GM19468 (cell line): ENCODE measurements around the gene NOL4L.
"Not testable (repeated sequence)": the region's sequence is repeated elsewhere in the genome, so short reads cannot be mapped to it uniquely, and the experiment has no call there.

ENCODE experiments used
- ATAC-seq: cut with Tn5 transposase; IDR thresholded peaks from one replicate; pipeline ENCODE4 v1.9.1; 2021; ENCODE audit warnings: mild to moderate bottlenecking, moderate library complexity, moderate number of reproducible peaks; ENCODE audit not compliant: unreplicated experiment; ENCODE audit errors: extremely low read depth

Gene NOL4L

GRCh38 chr20:32494483-32495216 is 90.5 kb downstream of the NOL4L start:
- ATAC-seq, result no peak

DNA sequence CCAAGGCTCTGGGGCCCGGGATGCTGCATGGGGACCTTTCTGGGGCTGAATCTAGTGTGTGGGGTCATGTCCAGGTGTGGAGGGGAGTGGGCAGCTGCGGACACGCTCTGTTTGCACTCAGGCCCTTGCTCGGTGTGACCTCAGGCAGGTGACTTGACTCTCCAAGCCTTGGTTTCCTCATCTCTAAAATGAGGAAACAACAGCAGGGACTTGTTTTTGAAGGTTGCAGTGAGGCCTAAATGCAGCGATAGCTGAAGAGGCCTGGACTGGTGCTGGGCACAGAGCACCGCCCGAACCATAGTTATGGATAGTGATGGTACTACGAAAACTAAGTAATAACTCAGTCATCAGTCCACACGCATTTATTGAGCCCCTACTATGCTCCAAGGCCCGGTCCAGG is 91.8 kb downstream of the NOL4L start:
- ATAC-seq, result no peak

DNA sequence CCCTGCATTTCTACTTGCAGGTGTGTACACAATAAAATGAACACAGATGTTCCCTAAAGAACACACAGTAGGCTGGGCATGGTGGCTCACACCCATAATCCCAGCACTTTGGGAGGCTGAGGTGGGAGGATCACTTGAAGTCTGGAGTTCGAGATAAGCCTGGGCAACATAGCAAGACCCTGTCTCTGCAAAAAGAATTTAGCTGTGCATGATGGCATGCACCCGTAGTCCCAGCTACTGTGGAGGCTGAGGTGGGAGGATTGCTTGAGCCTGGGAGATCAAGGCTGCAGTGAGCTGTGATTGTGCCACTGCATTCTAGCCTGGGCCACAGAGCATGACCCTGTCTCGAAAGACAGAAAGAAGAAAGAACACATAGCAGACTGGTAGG is 93.4 kb downstream of the NOL4L start:
- ATAC-seq, result not testable (repeated sequence)

- ATAC-seq, result no peak
These were observed 94.0 kb downstream of the NOL4L start for GRCh38 chr20:32490942-32491763.

DNA sequence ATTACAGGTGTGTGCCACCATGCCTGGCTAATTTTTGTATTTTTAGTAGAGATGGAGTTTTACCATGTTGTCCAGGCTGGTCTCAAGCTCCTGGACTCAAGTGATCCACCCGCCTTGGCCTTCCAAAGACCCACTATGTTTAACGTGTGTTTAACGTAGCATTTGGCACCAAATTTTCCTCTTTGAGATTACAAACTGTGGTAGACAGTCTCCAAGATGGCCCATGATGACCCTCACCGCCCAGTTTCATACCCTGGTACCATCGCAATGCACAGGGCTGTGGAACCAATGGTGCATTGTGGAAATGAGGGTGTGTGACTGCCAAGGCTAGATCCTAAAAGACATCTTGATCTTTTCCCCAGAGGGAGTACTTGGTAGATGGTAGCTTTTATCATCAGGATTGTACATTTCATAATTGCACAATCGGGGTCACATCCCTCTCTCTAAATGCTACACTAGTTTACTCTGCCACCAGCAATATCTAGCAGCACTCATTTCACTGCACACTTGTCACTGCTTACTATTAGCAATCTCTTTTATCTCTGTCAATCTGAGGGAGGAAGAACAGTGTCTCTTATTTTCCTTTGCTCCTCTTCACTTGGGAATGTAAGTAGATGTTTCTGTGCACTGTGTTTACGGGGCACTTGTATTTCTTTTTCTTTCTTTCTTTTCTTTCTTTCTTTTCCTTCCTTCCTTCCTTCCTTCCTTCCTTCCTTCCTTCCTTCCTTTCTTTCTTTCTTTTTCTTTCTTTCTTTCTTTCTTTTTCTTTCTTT is 96.9 kb downstream of the NOL4L start:
- no peak for ATAC-seq

GRCh38 chr20:32487381-32487780 is 97.8 kb downstream of the NOL4L start:
- no peak for ATAC-seq

- ATAC-seq, result no peak
These were observed 99.2 kb downstream of the NOL4L start for GRCh38 chr20:32485770-32486478.

- no peak for ATAC-seq
These were observed 100.0 kb downstream of the NOL4L start for GRCh38 chr20:32484958-32485769.

GRCh38 chr20:32484225-32484957 is 100.7 kb downstream of the NOL4L start:
- no peak for ATAC-seq

DNA sequence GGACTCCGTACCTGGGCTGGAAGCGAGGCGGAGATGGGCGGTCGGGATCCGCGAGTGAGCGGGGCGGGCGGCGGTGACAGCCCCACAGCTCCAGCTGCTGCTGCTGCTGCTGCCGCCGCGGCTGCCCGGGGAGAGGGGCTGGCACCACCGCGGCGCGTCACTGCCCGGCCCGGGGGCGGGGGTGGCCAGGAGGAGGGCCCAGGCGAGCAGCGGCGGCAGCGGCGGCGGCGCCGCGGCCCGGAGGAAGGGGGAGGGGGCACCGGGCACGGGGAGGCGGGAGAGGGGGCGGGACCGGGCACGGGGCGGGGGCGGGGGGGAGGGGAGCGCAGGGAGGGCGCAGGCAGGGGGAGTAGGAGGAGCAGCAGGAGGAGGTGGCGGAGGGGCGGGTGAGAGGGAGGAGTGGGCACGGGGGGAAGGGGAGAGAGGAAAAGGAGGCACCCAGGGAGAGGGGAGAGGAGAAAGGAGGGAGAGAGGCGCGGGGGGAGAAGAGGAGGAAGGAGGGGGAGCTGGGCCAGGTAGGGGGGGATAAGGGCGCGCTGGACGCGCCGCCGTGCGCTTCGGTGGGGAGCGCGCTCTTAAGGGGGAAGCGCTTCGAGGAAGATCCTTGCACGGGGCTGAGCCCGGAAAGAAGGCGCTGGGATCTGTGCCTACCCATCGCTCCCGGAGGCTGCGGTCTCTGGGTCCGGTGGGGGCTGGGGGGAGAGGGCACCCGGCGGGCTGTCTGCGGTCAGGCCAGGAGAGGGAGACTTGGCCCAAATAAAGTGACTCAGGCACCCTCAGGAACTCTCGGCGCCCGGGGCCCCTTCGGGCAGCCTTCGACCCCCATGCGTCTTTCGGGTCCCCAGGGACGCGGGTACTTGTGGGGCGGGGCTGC is 101.5 kb downstream of the NOL4L start:
- ATAC-seq, result no peak

- ATAC-seq, result no peak
These were observed 102.5 kb downstream of the NOL4L start for GRCh38 chr20:32482442-32483261.

GRCh38 chr20:32482143-32482441 is 103.0 kb downstream of the NOL4L start:
- no peak for ATAC-seq

DNA sequence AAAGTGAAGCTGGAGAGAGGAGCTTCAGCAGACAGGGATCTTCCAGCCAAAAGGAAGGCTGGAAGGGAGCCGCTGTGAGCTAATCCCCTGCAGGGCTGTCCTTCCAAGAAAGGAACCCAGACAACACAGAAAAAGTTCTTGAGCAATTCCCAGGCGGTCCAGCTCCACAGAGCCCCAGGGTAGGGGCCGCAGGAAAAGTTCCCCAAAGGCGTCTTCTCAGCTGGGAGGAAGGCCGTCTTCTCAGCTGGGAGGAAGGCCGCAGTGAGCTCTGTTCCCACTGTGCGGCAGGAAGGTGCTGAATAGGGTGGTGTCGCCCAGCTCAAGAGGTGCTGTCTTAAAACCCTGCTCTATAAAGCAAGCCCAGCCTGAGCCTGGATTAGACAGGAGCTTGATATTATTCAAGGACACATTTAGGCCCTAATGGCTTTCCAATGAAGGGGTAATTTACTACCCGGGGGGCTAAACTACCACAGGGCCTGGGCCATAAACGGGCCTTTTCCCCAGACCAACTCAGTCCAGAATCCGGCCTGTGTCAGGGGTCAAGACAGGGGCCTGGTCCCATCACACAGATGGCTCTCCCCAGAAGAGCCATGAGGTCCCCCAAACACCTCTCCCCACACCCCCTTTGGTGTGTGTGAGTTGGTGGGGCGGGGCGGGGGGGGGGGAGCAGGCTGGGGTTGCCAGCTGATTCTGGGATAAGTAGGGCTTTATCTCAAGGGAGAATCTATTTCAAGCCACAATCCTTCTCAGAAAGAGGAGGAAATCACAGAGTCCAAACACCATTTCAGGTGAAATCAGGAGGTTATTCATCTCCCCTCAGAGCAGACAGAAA is 103.6 kb downstream of the NOL4L start:
- no peak for ATAC-seq

DNA sequence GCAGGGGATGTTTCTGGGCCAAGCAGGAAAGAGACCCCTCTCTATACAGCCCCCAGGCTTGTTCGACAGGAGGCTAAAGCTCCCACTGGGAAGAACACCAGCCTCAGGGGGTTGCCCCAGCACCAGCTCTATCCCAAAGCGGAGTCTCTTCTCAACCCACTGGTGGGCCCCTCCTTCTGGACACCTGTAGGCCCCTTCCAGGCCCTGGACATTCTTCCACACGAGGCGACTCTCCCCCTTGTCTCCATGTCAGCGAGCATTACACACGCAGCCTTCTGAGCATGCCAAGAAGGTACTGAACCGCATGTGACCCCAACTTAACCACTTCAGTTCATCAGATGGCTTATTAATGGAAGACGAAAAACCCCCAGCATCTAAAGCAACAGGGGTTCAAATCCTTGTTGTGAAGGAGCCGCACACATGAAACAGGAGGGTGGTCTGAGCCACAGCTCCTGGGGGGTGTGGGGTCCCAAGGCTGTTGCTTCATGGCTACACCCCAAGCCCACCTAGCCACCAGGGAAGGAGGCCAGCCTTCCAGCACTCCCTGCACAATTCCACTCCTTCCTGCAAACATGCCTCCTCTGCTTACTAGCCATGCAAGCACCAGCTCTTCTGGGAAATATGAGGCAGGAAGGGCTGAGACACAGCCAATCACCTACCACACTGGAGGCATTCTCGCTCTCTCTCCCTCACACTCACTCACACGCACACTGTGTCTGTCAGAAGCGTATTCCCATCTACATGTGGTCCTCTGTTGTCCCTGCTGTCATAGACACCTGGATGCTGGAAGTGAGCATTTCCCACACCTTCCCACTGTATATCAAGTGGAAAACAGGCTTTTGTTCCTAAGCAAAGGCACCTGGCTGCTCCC is 104.5 kb downstream of the NOL4L start:
- ATAC-seq, result no peak

GRCh38 chr20:32479697-32480171 is 105.4 kb downstream of the NOL4L start:
- no peak for ATAC-seq
